Measurements from ENCODE around the gene MZT2B.
"Not testable (repeated sequence)": the region's sequence is repeated elsewhere in the genome, so short reads cannot be mapped to it uniquely, and the experiment has no call there.

Gene MZT2B

GRCh38 chr2:130148515-130148914, 33.5 kb upstream of the MZT2B start:
- DNase-seq (ENCODE audit: low read depth), result peak; percentile 51

DNA sequence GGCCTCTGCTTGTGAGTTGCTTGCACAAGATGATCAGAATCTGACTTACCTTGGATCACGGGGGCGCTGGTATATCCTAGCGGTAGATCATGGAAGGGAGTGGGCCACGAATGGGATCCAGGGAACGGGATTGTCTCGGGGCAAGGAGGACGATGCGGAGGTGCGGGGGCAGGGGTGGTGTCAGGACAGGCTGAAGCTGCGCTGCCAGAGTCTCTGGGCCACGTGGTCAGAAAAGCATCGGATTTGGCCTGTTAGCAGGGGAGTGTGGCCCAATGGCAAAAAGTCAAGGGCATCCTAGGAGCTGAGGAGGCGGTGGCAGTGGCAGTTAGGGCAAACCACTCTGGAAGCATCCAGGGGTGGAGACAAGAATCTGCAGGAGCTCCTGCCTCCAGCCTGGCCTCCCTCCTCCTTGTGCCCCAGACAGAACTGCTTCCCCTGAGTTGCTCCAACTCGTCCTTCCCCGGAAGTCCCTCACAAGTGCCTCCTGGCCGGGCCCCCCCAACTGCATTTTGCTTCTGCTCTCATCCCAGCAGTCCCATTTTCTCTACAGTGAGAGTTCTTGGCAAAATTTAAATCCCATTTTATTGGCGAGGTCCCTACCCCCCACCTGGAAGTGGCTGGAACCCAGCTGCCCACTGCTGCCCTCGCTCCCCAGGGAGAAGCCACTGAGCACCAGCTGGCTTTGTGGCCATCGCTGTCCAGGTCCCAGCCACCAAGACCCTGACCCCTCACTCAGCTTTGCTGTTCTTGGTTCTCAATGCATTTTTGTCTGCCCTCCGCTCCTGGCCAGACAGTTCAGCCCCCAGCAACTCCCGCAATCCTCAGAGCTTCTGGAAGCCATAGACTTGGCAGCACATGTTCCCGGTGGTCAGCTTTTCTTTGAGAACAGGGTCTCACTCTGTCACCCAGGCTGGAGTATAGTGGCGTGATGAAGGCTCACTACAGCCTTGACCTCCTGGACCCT, 31.6 kb upstream of the MZT2B start:
- H3K4me3 ChIP-seq (ENCODE audit: low read depth, low read length), result no peak overlapping the region
- DNase-seq (ENCODE audit: low read depth), result no peak
- TF ChIP-seq, protein P1, sequence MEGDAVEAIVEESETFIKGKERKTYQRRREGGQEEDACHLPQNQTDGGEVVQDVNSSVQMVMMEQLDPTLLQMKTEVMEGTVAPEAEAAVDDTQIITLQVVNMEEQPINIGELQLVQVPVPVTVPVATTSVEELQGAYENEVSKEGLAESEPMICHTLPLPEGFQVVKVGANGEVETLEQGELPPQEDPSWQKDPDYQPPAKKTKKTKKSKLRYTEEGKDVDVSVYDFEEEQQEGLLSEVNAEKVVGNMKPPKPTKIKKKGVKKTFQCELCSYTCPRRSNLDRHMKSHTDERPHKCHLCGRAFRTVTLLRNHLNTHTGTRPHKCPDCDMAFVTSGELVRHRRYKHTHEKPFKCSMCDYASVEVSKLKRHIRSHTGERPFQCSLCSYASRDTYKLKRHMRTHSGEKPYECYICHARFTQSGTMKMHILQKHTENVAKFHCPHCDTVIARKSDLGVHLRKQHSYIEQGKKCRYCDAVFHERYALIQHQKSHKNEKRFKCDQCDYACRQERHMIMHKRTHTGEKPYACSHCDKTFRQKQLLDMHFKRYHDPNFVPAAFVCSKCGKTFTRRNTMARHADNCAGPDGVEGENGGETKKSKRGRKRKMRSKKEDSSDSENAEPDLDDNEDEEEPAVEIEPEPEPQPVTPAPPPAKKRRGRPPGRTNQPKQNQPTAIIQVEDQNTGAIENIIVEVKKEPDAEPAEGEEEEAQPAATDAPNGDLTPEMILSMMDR (IDR thresholded peaks at IDR 0.05; ENCODE audit: control insufficient read depth, extremely low read depth, insufficient read depth), result no peak

More at GRCh38 chr2:130148515-130148914, 33.5 kb upstream of the MZT2B start:
- not testable (repeated sequence) for H3K4me3 ChIP-seq (ENCODE audit: low read depth, low read length)

DNA sequence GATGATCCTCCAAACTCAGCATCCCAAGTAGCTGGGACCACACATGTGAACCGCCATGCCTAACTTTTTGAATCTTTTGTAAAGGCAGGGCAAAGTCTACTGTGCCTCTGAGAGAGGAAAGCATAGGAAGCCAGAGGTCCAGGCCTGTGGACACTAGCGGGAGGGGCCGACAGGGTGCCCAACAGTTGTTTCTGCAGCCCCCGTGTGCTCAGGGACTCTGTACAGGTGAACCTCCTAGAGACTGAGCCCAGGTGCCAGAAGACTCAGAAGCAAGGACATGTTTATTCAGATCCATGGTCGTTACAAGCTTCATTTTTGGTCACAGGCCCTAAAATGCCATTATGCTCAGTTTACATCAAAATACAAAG, 30.9 kb upstream of the MZT2B start:
- H3K4me3 ChIP-seq (ENCODE audit: low read depth, low read length); DNase-seq (ENCODE audit: low read depth): not testable (repeated sequence)

DNA sequence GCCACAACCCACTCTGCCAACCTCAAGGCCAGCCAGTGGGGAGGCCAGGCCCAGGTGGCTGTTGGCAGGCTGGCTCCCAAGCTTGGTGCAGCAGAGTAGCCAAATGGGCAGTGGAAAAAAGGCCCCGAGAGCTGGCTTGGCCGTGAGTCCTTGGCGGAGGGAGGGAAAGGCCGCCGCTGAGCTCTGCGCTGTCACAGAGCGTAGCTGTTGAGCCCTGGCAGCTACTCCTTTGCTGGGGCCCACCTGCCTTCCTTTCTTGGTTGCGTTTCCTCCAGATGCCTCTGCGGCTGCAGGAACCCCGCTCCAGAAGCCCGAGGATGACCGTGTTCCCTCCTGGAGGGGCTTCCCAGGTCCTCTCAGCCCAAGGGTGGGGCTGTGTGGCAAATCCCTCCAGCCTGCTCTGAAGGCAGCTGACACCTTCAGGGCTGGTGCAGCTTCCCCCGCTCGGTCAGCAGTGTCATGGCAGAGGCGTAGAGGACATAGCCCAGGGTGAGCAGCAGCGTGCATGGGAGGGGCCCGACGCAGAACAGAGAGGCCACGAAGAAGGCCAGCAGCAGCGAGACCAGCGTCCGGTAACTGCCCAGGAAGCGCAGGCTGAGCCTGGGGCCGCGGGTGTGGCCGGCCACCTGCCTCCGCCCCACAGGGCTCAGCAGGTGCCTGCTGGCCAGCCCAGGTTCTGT, 29.8 kb upstream of the MZT2B start:
- H3K4me3 ChIP-seq (ENCODE audit: low read depth, low read length), result not testable (repeated sequence)

DNA sequence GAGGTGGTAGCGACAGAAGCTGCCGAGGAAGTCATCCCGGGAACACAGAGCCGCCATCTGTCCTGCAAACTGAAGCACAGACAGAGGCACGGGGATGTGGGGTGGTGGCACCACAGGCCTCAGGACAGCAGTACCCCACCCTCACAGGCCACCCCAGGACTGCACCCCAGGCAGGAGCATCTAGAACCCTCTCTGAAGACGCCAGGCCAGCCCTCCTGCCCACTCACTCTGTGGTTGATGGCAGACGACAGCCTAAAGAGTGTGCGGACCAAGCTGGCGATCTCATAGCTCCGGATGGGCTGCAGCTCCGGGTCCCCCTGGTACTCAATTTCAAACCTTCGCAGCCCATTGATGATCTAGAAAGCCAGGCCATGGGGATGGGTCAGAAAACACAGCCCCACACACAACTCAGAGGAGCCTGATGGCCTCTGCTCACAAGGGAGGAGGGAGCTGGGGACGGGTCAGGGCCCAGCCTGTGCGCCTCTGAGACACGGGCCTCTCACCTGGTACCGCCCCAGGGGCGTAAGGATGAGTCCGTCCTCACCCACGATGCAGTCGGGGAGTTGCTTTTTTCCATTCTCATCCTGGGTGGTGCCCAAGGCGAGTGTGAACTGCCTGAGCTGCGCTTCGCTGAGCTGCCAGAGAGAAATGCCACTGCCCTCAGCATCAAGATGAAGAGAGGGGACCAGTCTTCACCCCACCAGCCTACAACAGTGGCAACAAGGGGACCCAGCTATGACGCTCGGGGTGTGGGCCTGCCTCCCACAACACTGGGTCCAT, 29.1 kb upstream of the MZT2B start:
- no peak for DNase-seq (ENCODE audit: low read depth)
- TF ChIP-seq, protein P1 (IDR thresholded peaks at IDR 0.05; ENCODE audit: control insufficient read depth, extremely low read depth, insufficient read depth), result no peak
- H3K4me3 ChIP-seq (ENCODE audit: low read depth, low read length), result no peak overlapping the region

More for the DNA sequence above, 29.8 kb upstream of the MZT2B start:
- not testable (repeated sequence) for DNase-seq (ENCODE audit: low read depth)

DNA sequence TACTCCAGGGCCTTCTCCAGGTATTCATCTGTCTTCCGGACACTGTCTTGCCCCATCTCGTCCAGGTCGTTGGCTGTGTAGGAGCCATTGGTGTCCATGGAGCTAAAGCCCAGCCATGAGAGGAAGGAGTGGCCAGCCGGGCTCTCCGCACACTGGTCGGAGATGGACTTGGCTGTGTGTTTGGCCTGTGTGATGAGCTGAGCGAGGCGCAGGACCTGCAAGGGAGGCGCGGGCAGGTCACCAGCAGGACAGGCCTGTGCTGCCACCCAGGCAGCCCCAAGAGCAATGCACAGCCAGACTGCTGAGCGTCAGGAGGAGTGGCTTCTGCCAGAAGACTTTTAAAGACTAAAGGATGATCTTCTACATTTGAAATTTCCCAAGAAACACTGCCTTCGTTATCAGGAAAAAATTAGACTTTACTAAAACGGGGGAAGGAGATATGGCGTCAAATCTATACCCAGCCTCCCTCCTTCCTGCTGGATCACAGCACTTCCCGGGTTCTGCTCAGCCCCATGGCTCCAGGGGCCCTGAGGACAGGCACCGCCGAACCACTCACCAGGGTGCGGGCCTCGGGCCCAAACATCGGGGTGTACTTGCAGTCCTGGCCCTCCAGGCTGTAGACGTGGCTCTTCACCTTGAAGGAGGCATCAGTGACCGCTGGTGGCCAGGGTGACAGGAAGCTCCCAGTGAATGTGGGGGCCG, 28.2 kb upstream of the MZT2B start:
- not testable (repeated sequence) for H3K4me3 ChIP-seq (ENCODE audit: low read depth, low read length); DNase-seq (ENCODE audit: low read depth)

DNA sequence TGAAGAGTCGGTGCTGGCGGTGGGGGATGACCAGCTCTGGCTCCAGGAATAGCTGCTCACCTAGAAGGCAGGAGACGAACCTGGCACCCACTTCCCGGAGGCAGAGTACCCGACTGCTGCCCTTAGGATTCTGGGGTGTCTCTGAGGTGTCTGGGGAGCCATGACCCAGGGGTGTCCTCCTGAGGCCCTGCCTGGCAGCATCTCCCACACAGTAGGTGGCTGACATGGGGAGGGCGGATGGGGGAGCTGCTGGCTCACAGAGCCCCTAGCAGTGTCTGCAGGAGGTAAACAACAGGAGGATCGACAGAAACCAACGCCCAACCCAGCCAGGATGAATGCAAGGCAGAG, 27.7 kb upstream of the MZT2B start:
- not testable (repeated sequence) for H3K4me3 ChIP-seq (ENCODE audit: low read depth, low read length); DNase-seq (ENCODE audit: low read depth)

DNA sequence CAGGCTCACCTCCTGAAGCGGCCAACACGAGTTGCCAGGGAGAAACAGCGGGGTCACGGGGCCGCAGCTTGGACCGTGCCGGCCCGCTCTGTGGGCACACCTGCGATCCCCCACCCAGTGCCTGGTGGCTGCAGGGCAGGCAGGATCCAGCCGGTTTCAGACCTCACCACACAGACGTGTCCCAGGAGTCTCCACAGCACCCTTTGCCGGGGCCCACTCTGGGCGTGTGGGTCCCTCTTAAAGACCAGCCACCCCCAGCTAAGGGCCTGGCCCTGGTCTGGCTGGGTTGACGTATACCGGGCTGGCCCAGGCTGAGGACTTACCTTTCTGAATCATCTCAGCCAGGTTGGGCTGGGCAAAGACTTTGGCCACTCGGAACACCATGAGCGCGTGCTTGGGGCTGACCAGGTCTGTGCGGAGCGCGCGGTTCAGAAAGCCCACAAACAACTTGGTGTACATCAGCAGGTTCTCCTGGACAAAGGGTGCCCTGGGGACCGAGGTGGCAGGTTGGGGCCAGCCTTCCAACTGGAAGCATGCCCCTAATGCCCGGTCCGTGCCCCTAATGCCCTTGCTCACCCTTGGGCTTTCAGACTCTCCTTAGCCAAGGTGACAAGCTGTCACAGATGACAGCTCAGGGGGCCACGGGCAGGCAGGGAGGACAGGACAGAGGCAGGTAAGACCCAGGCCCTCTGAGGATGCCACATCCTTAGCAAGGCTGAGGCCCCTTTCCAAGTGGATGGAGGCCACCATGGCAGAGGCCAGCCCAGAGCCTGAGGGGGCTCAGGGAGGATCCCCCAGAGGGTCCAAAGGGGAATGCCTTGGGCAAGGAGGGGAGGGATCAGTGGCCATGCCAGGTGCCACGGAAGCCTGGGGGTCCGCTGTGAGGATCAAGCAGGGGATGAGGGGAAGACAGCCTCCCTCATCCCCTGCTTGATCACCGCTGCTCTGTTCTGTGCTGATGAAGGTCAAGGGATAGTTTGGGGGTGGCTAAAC, 27.0 kb upstream of the MZT2B start:
- DNase-seq (ENCODE audit: low read depth), result no peak
- TF ChIP-seq, protein P1 (IDR thresholded peaks at IDR 0.05; ENCODE audit: control insufficient read depth, extremely low read depth, insufficient read depth), result no peak
- H3K4me3 ChIP-seq (ENCODE audit: low read depth, low read length), result no peak overlapping the region
